NCI-H748 treated with DMSO at 0.1 percent for 48 hours (cell line): Measurements from ENCODE around the gene MPZ.
A peak's percentile ranks its signal among the peaks of the same experiment; 100 is the strongest.
"Not testable (repeated sequence)": the region's sequence is repeated elsewhere in the genome, so short reads cannot be mapped to it uniquely, and the experiment has no call there.

Experiments
- DNase-seq: peaks from one replicate; lab custom pipeline; 2025; lab: John Stamatoyannopoulos, UW

Gene MPZ

DNA sequence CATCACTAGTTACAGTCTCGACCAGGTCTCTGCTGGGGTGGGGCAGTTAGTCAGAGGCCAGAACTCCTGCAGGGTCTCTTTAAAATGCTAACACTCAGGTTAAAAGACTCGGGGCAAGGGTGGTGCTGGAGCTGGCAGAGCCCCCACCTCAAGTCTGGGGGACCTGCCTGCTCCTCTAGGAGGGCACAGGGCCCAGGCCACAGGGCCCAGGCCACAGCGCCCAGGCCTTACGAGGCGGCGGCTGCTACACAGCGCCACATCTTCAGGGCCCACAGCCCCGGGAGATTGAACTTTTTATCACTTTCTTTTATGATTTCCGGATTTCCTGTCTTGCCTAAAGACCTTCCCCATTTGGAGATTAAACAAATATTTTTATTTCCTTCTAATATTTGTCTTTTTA lies 10.4 kb downstream of the MPZ start:
- DNase-seq = no peak

DNA sequence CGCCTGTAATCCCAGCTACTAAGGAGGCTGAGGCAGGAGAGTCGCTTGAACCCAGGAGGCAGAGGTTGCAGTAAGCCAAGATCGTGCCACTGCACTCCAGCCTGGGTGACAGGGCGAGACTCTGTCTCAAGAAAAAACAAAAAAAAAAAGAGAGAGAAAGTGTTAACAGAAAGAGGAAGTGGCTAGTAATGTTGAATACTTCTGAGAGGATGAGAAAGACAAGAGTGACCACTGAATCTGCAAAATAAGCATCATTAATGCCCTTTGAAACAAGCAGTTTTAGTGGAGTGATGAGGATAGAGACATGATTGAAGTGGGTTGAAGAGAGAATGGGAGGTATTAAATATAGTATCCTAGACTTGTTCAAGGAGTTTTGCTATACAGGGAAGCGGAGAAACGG lies 11.7 kb downstream of the MPZ start:
- DNase-seq = no peak

DNA sequence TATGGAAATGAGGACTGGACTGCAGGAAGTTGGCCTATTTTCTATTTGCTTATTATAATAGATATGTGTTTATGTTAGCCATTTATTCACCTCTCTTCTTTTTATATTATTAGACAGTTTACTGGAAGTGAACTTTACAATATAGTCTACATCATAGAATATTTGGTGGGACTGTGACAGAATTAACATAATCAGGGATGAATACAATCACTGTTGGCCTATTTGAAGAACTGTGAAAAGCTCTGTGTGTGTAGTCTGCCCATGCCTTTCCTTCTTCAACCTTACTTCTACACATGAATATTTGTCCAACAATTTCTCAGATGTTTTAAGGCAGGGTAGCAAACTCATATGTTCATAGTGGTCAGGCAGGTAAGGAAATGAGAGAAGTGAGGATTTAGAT lies 12.4 kb downstream of the MPZ start:
- DNase-seq = no peak

- DNase-seq = no peak
Measured at GRCh38 chr1:161290779-161291178, 19.0 kb downstream of the MPZ start.

- no peak for DNase-seq
Measured at GRCh38 chr1:161287482-161288054, 22.2 kb downstream of the MPZ start.

- DNase-seq = no peak
Measured at GRCh38 chr1:161285521-161285920, 24.2 kb downstream of the MPZ start.

DNA sequence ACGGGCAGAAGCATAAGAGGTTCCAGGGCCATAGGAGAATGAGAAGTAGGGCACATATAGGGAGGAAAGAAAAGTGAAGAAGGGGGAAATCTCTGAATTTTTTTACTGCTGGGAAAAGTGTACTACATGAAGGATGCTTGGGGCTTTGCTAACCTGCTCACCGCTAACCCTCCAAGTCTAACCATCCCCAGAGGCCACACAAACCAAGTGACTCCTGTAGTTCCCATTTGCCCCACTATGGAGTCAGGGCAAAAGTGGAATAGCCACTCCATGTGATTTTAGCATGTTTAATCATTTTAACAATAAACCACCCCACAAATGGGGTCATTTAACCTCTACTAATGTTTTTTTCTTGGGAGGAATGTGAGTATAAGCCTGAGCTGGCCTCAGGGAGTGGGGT lies 24.7 kb downstream of the MPZ start:
- DNase-seq = no peak

DNA sequence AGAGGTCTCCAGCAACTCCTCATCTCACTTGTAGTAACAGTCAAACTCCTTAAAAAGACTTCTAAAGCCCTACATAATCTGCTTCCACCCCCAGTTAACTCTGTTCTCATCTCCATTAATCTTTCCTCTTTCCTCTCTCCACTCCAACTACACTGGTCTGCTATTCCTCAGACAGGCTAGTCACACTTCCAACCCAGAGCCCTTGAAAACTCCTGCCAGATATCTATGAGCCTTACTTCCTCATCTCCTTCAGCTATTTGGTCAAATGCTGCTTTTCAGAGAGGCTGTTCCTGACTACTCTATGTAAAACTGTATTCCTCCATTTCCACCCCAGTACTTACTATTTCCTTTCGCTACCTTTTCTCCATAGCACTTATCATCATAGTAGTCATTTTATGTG lies 26.8 kb downstream of the MPZ start:
- DNase-seq = no peak

- DNase-seq = no peak
Measured at GRCh38 chr1:161274874-161275273, 34.9 kb downstream of the MPZ start.

GRCh38 chr1:161273402-161273801 lies 36.4 kb downstream of the MPZ start:
- no peak for DNase-seq

GRCh38 chr1:161267321-161267720 lies 42.4 kb downstream of the MPZ start:
- DNase-seq = no peak

DNA sequence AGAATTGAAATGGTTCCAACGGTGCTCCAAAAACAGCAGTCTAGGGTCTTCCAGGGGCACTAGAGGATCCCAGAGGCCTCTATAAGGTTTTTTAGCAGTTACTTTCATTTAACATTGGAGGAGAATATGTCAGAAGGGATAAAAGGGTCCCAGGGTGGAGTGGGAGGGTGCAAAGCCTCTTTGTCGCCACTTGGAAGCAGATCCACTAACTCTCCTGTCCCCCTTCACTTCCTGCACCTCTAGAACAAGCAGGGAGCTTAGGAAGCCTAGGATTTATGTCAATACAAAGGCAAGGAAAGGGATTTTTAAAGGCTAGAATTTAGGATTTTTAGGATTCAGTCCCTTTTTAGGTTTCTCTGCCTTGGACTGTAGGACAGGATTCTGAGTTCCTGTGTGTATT lies 42.9 kb downstream of the MPZ start:
- no peak for DNase-seq

DNA sequence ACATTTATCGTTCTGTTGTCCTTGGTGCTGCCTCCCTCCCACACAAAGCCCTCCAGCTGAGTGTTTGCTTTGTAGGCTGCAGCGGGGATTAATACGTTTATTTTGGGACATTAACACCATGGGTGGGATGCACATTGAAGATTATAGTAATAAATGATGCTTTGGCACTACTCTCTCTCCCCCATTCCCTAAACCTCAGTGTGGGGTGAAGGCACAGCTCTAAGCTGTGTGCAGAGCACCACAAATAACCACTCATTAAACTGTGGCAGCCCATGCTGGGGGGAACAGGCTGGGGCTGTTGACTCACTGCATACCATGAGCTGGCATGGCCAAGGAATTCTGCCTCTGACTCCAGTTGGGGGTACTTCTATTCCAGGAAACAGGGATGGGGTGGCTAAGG lies 43.6 kb downstream of the MPZ start:
- DNase-seq = no peak

- no peak for DNase-seq
Measured at GRCh38 chr1:161265305-161265704, 44.5 kb downstream of the MPZ start.

DNA sequence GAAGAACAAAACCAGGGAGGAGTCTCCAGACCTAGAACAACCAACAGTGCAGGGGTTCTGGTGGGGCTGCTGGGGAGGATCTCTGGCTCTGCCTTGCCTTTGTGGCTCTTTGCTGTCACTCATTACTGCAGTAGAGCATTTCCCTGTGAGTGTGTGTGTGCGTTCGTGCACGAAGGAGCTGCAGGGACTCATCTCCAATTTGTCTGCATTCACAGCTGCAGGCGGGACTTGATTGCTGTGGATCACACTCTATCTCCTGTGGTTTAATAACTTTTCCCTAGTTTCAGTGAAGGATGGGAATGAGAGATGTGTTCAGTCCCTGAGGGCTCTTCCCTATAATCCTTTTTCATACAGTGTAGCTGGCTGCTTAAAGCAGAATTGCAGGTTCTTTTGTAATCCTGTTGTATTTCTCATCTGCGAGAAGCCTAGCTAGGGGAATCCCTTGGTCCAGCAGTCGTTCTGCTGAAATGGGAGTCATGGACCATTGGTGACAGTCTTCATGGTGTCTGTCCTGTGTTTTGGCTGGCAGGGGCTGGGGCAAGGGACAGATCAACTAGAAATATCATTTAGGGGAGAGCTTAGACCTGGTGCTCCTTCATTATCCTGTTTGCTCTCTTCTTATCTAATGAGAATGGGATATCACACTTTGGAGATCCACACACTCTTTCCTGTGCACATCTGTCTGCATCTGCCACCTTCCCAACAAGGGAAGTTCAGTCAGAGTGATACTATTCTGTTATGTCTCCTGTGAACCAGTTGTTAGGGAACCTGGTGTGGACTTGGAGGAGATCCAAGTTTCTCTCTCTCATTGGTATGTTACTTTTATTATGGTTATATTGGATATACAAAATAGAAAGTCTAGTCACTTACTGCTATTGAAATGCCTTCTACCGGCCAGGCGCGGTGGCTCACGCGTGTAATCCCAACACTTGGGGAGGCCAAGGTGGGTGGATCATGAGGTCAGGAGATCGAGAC lies 48.2 kb downstream of the MPZ start:
- DNase-seq = no peak

DNA sequence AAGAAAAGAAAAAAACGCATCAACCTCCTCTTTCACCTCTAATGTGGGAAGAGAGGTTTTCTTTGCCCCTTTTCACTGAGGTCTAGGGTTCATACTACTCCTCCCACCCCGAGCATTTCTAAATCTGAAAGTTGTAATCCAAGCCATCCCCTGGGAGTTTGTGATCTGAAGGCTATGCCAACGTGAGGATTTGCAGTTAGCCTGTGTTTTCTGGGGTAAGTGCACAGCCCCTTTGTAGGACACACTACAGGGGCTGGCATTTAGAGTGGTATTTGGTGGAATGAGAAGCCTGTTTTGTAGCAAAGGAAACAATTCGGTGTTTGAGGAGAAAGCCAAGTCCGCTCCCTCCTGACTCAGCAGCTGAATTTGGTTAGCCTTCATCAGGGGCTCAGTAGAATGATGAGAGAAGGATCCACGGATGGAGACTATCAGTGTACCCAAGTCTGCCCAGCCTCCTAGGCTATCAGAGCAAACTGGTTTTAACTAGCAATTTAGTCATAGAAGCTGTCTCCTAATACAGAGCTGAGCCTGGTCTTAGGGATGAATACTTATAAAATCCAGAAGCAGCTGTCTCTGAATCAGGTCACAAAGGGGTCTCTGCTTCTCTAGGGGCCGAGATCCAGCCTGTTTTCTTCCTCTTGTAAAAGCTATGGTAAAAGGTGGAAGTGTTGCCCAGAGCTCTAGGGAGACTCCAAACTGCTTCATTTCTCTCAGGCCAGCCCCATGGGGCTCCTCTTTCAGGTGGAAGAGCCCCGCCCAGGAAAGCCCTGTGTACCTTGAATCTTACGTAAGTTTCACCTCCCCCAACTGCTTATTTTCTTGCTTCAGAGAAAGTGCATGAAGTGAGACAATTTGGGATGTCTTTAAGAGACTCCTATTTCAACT lies 49.1 kb downstream of the MPZ start:
- DNase-seq = no peak

GRCh38 chr1:161259765-161260164 lies 50.0 kb downstream of the MPZ start:
- DNase-seq = no peak

GRCh38 chr1:161259345-161259702 lies 50.4 kb downstream of the MPZ start:
- DNase-seq = no peak

DNA sequence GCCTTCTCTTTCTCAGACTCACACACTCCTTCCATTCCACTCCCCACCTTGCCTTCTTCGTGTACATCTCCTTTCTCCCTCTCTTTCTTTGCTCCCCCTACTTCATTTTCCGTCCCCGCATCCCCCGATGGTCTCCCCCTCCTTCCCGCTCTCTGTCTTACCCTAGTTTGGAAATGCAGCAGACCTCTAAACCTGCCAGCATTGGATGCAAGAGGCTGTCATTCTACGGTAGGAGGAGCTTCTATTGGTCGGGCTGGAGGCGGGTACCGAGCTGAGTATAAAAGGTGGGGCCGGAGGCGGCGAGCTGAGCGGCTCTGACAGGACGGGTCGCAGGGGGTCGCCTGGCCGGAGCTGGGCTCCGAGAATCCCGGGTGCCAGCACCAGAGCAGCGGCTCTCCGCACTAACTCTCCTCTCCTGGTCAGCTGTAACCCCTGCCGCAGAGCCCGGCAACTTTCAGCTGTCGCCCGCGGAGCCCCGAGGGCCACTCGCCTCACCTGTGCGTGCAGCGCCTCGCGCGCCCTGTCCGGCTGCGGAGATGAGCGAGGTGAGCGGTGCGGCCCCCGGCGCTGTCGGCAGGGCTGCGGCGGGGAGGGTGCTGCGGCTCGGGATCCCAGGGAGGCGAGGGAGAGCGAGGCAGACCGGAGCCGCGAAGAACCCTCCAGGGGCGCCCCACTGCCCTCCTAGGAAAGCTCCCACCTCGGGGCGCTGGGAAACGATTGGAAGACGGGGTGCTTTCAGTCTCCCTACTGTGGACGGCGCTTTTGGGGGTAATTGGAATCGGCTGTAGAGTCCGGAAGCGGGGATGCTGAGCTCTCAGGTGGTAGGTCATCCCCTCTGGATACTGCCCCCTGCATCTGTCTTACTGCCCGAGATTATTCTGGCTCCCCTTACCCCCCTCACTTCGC lies 51.1 kb downstream of the MPZ start, which contains the start of gene PCP4L1:
TSS of gene PCP4L1 (plus strand) at position 307 of the 906 bp plus-strand sequence. CDS start at position 537, 230 bp downstream.
- peak; percentile 68 for DNase-seq

- DNase-seq = not testable (repeated sequence)
Measured at GRCh38 chr1:161257109-161257508, 52.7 kb downstream of the MPZ start.

- not testable (repeated sequence) for DNase-seq
Measured at GRCh38 chr1:161255955-161256520, 53.7 kb downstream of the MPZ start.
